Stimulated activated CD8-positive, alpha-beta memory T cell treated with anti-CD3 and anti-CD28 coated beads, Interleukin-15, amount 100 ng/mL, for 1 hour (primary cell): ENCODE data around the gene KDM5C.
"Not testable (repeated sequence)": the region's sequence is repeated elsewhere in the genome, so short reads cannot be mapped to it uniquely, and the experiment has no call there.

Experiments
- DNase-seq: peaks from one replicate; pipeline ENCODE4 v3.0.0-alpha.2; 2020; ENCODE audit warnings: low read depth

KDM5C gene

GRCh38 chrX:53190363-53190960 lies 34.5 kb downstream of the KDM5C start:
- DNase-seq = no peak

GRCh38 chrX:53188763-53189162 lies 36.2 kb downstream of the KDM5C start:
- no peak for DNase-seq

GRCh38 chrX:53186351-53186750 lies 38.7 kb downstream of the KDM5C start:
- no peak for DNase-seq

DNA sequence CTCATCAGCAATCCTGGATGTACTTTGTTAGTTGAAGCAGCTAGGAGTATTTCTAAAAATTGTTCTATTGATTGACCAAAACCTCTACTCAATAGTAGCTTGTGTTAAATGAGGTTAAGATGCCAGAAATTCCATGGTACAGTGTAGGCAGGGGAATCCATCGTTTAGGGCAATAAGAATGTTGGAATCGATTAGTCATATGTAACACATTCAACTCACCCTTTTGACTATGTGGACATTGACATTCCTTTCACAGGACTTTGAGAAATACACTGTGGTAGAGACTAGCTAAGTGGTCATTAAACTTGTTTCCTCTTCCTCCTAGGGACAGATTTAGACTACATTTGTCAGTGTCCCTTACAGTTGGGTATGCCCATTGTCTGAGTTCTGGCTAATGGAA lies 40.2 kb downstream of the KDM5C start:
- no peak for DNase-seq

- DNase-seq = no peak
Observed at GRCh38 chrX:53171356-53171755, 53.7 kb downstream of the KDM5C start.

DNA sequence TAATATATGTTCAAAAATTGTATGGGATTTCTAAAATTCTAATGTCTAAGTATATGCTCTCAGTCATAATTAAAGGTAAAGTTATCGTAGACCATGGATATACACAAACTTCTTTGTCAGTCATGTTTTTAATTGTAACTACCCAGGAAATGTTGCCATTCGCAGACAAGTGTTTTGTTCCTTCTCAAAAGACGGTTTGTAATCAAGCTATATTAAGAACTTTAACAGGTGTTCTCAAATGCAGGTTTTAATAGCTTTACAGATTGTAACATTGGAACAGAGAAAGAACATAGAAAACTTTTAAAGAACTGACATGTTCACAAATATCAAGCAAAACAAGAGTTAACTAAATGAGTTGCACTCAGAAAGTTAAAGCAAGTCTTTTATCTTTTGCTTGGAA lies 58.9 kb downstream of the KDM5C start:
- DNase-seq = no peak

- not testable (repeated sequence) for DNase-seq
Observed at GRCh38 chrX:53164566-53164965, 60.4 kb downstream of the KDM5C start.

DNA sequence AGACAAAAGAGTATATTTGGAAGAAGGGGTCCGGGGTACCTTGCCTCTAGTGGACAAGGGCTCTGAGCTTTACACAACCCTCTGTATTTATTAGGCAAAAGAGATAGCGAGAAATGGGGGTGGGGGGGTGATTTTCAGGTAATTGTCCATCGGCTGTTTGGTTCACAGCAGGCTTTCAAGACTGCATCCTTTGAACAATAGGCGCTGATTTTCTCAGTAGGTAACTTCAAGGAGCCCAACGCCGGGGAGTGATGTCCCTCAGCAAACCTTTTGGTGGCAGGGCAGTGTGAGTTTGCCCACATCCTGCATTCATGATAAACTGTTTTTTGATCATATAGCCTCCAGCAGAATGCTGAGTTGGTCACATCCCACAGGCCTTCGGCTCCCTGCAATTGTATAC lies 61.6 kb downstream of the KDM5C start:
- no peak for DNase-seq

DNA sequence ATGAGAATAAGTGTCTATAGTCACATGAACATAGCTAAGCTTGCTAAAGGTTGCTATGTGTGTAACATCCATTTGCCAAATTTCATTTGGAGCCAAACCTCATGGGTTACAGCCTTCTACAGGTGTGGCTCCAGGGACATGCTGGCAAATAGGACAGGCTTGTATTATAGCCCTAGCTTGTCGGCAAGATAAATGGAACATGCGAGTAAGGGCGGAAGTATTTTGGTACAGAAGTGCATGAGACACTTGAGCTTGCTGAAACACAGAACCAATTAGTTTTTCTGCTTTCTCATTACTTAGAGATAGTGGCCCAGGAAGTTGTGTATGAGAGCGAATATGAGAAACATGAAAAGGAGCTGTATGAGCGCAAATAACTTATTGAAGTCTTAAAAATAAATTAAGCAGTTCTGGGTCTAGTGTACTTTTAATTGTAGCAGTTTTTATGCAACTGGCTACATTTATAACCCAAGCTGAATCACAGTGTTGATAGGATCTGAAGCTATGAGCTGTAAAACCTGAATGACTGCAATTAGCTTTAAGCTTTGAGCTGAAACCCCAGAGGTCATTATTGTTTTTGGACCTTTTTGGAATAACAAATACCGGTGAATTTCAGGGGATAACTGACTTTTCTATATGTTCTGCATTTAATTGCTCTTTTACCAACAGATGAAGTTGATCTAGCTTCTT lies 64.6 kb downstream of the KDM5C start:
- no peak for DNase-seq

GRCh38 chrX:53159184-53159583 lies 65.8 kb downstream of the KDM5C start:
- no peak for DNase-seq

- DNase-seq = no peak
Observed at GRCh38 chrX:53156207-53156596, 68.8 kb downstream of the KDM5C start.

GRCh38 chrX:53155512-53156206 lies 69.3 kb downstream of the KDM5C start:
- DNase-seq = no peak

GRCh38 chrX:53153581-53153980 lies 71.4 kb downstream of the KDM5C start:
- no peak for DNase-seq
